Lung (tissue), 12 donors: ENCODE data around the gene LHX2. TPM values are rescaled to one million over a fixed set of nuclear protein-coding genes. Genes with fewer than 3 reads are reported as not detected.
A peak's percentile ranks its signal among the peaks of the same experiment; 100 is the strongest.

Experiments
- ATAC-seq: fragments of 200-7000 bp; cut with Tn5 transposase; one replicate; pipeline ENCODE4 v1.9.1; 2020; ENCODE audit warnings: moderate number of reproducible peaks; ENCODE audit not compliant: insufficient read depth, low FRiP score
- DNase-seq, 3 donors: peaks; one replicate each; pipeline ENCODE4 v3.0.0-alpha.2; 2013 to 2017
- H3K27ac ChIP-seq, 2 donors: one replicate each; pipeline ENCODE4 v1.5.1; 2013; ENCODE audit warnings: mild to moderate bottlenecking in 2 of 2, moderate library complexity in 2 of 2, control low read depth in 1 of 2, inconsistent platforms in 1 of 2, low read depth in 1 of 2, low read length in 1 of 2
- H3K27me3 ChIP-seq, 3 donors: one replicate each; pipeline ENCODE4 v1.5.1; 2013; ENCODE audit warnings: low read length in 2 of 3; ENCODE audit not compliant: control insufficient read depth in 3 of 3, insufficient read depth in 3 of 3
- H3K36me3 ChIP-seq, 4 donors: one replicate each; pipeline ENCODE4 v1.5.1; 2013; ENCODE audit warnings: low read length in 4 of 4, mild to moderate bottlenecking in 1 of 4, moderate library complexity in 1 of 4; ENCODE audit not compliant: control insufficient read depth in 4 of 4, insufficient read depth in 4 of 4
- H3K4me1 ChIP-seq, 5 donors: one replicate each; pipeline ENCODE4 v1.5.1; 2013; ENCODE audit warnings: low read length in 5 of 5, mild to moderate bottlenecking in 2 of 5, moderate library complexity in 1 of 5; ENCODE audit not compliant: control insufficient read depth in 5 of 5, insufficient read depth in 5 of 5
- H3K4me3 ChIP-seq: one replicate; pipeline ENCODE4 v1.5.1; 2013; ENCODE audit warnings: mild to moderate bottlenecking, control low read depth, moderate library complexity
- H3K9ac ChIP-seq, 2 donors: one replicate each; pipeline ENCODE4 v1.5.1; 2013; ENCODE audit warnings: low read length in 2 of 2, control low read depth in 1 of 2; ENCODE audit not compliant: insufficient read depth in 1 of 2
- H3K9me3 ChIP-seq, 4 donors: one replicate each; pipeline ENCODE4 v1.5.1; 2013; ENCODE audit warnings: low read length in 3 of 4, mild to moderate bottlenecking in 1 of 4, moderate library complexity in 1 of 4; ENCODE audit not compliant: control insufficient read depth in 4 of 4, insufficient read depth in 3 of 4
- CTCF ChIP-seq: IDR thresholded peaks from 2 replicates; pipeline ENCODE4 v1.5.1; 2012; ENCODE audit warnings: mild to moderate bottlenecking; ENCODE audit errors: control extremely low read depth, extremely low read depth
- WGBS, 2 donors: extraction: QIAGEN DNeasy Blood & Tissue Kit; methylation state at CpG; one replicate each; pipeline ENCODE4 v1.1.7; 2013; 5-methylcytosine and 5-hydroxymethylcytosine counted together
- polyA plus RNA-seq, 2 donors: library from polyadenylated mRNA; stranded (reverse); fragments of 200-250 nt; gene quantifications; one replicate each; pipeline ENCODE4 v1.2.1, GENCODE V29; 2013
- total RNA-seq, 2 donors: library from RNA; depleted of rRNA in 1 of 2; stranded (reverse); fragments of >200 nt in 1 of 2; gene quantifications; one replicate each; pipeline ENCODE4 v1.2.1, GENCODE V29; 2014 to 2021
- donor health status: control.
- donor health status: control.
- donor health status: Bipolar disorder and iron deficiency.
- donor health status: healthy.
- donor health status: DM: yes; HTN: yes; CAD: no.

The LHX2 gene
- total and polyA plus RNA-seq, 4 donors: 0.07 to 0.31 TPM; not detected in 2

- DNase-seq: peak in 1 of 3 donors; percentile 58
- 7 to 9% methylated on average over 45 of the region's 45 CpGs for WGBS, 2 donors
- ATAC-seq: no peak
- no peak for TF ChIP-seq CTCF
- Histone ChIP-seq H3K4me1 (peaks cover 0 to 22% (median 13%) of the 10 kb centered on the region in 5 donors), H3K4me3 (no peak overlapping the region), H3K9ac (no peak overlapping the region), H3K36me3 (no peaks in the 10 kb centered on the region), H3K27ac (no peak overlapping the region), H3K9me3 (peaks cover 0 to 14% (median 0%) of the 10 kb centered on the region in 4 donors), H3K27me3 (peaks cover 15 to 84% (median 81%) of the 10 kb centered on the region in 3 donors)
These were observed 4.8 kb downstream of the LHX2 start for GRCh38 chr9:124016175-124017050.

GRCh38 chr9:124017051-124017928 lies 5.7 kb downstream of the LHX2 start:
- H3K9ac ChIP-seq: no peak overlapping the region
- DNase-seq (no peak), ATAC-seq (no peak)
- H3K9me3 ChIP-seq: peaks cover 0 to 14% (median 0%) of the 10 kb centered on the region in 4 donors
- 5% methylated on average over 60 to 73 of the region's 73 CpGs for whole genome bisulfite sequencing, 2 donors
- no peak for TF ChIP-seq CTCF
- H3K36me3 ChIP-seq: no peaks in the 10 kb centered on the region
- no peak overlapping the region for H3K27ac ChIP-seq
- peaks cover 7 to 90% (median 89%) of the 10 kb centered on the region in 3 donors for H3K27me3 ChIP-seq
- H3K4me3 ChIP-seq: no peak overlapping the region
- H3K4me1 ChIP-seq: peaks cover 0 to 14% (median 12%) of the 10 kb centered on the region in 5 donors

GRCh38 chr9:124017929-124018729 lies 6.6 kb downstream of the LHX2 start:
- WGBS, 2 donors: 4 to 5% methylated on average over 52 to 64 of the region's 64 CpGs

More at GRCh38 chr9:124017929-124018729, 6.6 kb downstream of the LHX2 start:
- H3K4me3 ChIP-seq: no peak overlapping the region
- H3K9ac ChIP-seq: no peak overlapping the region
- no peak for TF ChIP-seq CTCF
- no peak for ATAC-seq
- H3K27me3 ChIP-seq: peaks cover 2 to 93% (median 88%) of the 10 kb centered on the region in 3 donors
- no peak for DNase-seq
- no peaks in the 10 kb centered on the region for H3K36me3 ChIP-seq
- H3K27ac ChIP-seq: no peak overlapping the region
- H3K9me3 ChIP-seq: peaks cover 0 to 11% (median 0%) of the 10 kb centered on the region in 4 donors
- peaks cover 0 to 13% (median 10%) of the 10 kb centered on the region in 5 donors for H3K4me1 ChIP-seq
